Measurements from ENCODE around the gene KLHL2. TPM values are rescaled to one million over a fixed set of nuclear protein-coding genes. Genes with fewer than 3 reads are reported as not detected.
"Not testable (repeated sequence)": the region's sequence is repeated elsewhere in the genome, so short reads cannot be mapped to it uniquely, and the experiment has no call there.

KLHL2 gene
- total RNA-seq, 1 donor: 16.4 TPM

- DNase-seq (ENCODE audit: low read depth): no peak
- H3K4me3 ChIP-seq (ENCODE audit: low read depth, low read length): no peak overlapping the region
- no peak for TF ChIP-seq CTCF (IDR thresholded peaks at IDR 0.05; ENCODE audit: insufficient read depth, low read depth, low read length)
Observed at GRCh38 chr4:165175879-165176278, 31.5 kb upstream of the KLHL2 start.

- no peak overlapping the region for H3K4me3 ChIP-seq (ENCODE audit: low read depth, low read length)
- DNase-seq (ENCODE audit: low read depth): no peak
- no peak for TF ChIP-seq CTCF (IDR thresholded peaks at IDR 0.05; ENCODE audit: insufficient read depth, low read depth, low read length)
Observed at GRCh38 chr4:165177725-165178666, 29.4 kb upstream of the KLHL2 start.

- no peak for DNase-seq (ENCODE audit: low read depth)
- TF ChIP-seq CTCF (IDR thresholded peaks at IDR 0.05; ENCODE audit: insufficient read depth, low read depth, low read length): no peak
- no peak overlapping the region for H3K4me3 ChIP-seq (ENCODE audit: low read depth, low read length)
Observed at GRCh38 chr4:165184220-165184619, 23.1 kb upstream of the KLHL2 start.

GRCh38 chr4:165184998-165185397 is 22.4 kb upstream of the KLHL2 start:
- H3K4me3 ChIP-seq (ENCODE audit: low read depth, low read length); DNase-seq (ENCODE audit: low read depth): not testable (repeated sequence)

GRCh38 chr4:165185448-165185847 is 21.9 kb upstream of the KLHL2 start:
- no peak for DNase-seq (ENCODE audit: low read depth)
- H3K4me3 ChIP-seq (ENCODE audit: low read depth, low read length): no peak overlapping the region
- no peak for TF ChIP-seq CTCF (IDR thresholded peaks at IDR 0.05; ENCODE audit: insufficient read depth, low read depth, low read length)

GRCh38 chr4:165190591-165191347 is 16.6 kb upstream of the KLHL2 start:
- no peak for DNase-seq (ENCODE audit: low read depth)
- no peak for TF ChIP-seq CTCF (IDR thresholded peaks at IDR 0.05; ENCODE audit: insufficient read depth, low read depth, low read length)
- no peak overlapping the region for H3K4me3 ChIP-seq (ENCODE audit: low read depth, low read length)

GRCh38 chr4:165191348-165191656 is 16.1 kb upstream of the KLHL2 start:
- no peak overlapping the region for H3K4me3 ChIP-seq (ENCODE audit: low read depth, low read length)
- no peak for DNase-seq (ENCODE audit: low read depth)
- no peak for TF ChIP-seq CTCF (IDR thresholded peaks at IDR 0.05; ENCODE audit: insufficient read depth, low read depth, low read length)

Data from fibroblast of villous mesenchyme (primary cell).